OCI-LY1 (cell line): ENCODE results near the gene HMGN4.
A peak's percentile ranks its signal among the peaks of the same experiment; 100 is the strongest.
"Not testable (repeated sequence)": the region's sequence is repeated elsewhere in the genome, so short reads cannot be mapped to it uniquely, and the experiment has no call there.

ENCODE experiments used
- H2AFZ ChIP-seq: fragments of 200-600 bp; sonication (generic), shearing (Covaris generic); 2 replicates; pipeline ENCODE4 v1.6.0; 2014; ENCODE audit warnings: antibody characterized with exemption, mild to moderate bottlenecking, low read length
- H3F3A ChIP-seq: fragments of 200-600 bp; sonication (generic), shearing (Covaris generic); 2 replicates; pipeline ENCODE4 v1.6.0; 2014; ENCODE audit warnings: mild to moderate bottlenecking, antibody characterized with exemption, low read length, moderate library complexity; ENCODE audit not compliant: insufficient read depth
- H3K27ac ChIP-seq: fragments of 200-600 bp; sonication (generic); 2 replicates; pipeline ENCODE4 v1.5.1; 2014; ENCODE audit warnings: low read length, mixed run types, mild to moderate bottlenecking, low read depth; ENCODE audit not compliant: poor library complexity, severe bottlenecking
- H3K27me3 ChIP-seq: fragments of 200-600 bp; sonication (generic); 2 replicates; pipeline ENCODE4 v1.6.0; 2014; ENCODE audit warnings: antibody characterized with exemption, mild to moderate bottlenecking, low read length, moderate library complexity; ENCODE audit not compliant: insufficient read depth
- H3K36me3 ChIP-seq: fragments of 200-600 bp; sonication (generic); 2 replicates; pipeline ENCODE4 v1.6.1; 2014; ENCODE audit warnings: mild to moderate bottlenecking, antibody characterized with exemption, low read length, moderate library complexity, mixed read lengths; ENCODE audit not compliant: insufficient read depth
- H3K4me1 ChIP-seq: fragments of 200-600 bp; sonication (generic); 2 replicates; pipeline ENCODE4 v1.5.1; 2014; ENCODE audit warnings: mild to moderate bottlenecking, low read length, moderate library complexity; ENCODE audit not compliant: insufficient read depth, severe bottlenecking
- H3K4me2 ChIP-seq: fragments of 200-600 bp; sonication (generic), shearing (Covaris generic); 2 replicates; pipeline ENCODE4 v1.6.1; 2014; ENCODE audit warnings: low read length
- H3K4me3 ChIP-seq: fragments of 200-600 bp; sonication (generic); 2 replicates; pipeline ENCODE4 v1.5.1; 2014; ENCODE audit warnings: low read length, low read depth, mild to moderate bottlenecking, mixed read lengths; ENCODE audit not compliant: poor library complexity, severe bottlenecking
- H3K79me2 ChIP-seq: fragments of 200-600 bp; shearing (Covaris generic); 2 replicates; pipeline ENCODE4 v1.6.1; 2016; ENCODE audit warnings: mixed run types, low read length, mixed read lengths; ENCODE audit not compliant: insufficient read depth
- H3K9ac ChIP-seq: fragments of 200-600 bp; sonication (generic), shearing (Covaris generic); 2 replicates; pipeline ENCODE4 v1.6.1; 2014; ENCODE audit warnings: mild to moderate bottlenecking, low read length, mixed read lengths
- H3K9me2 ChIP-seq: fragments of 200-600 bp; sonication (generic), shearing (Covaris generic); 2 replicates; pipeline ENCODE4 v1.6.1; 2014; ENCODE audit warnings: low read depth, mild to moderate bottlenecking, low read length, mixed read lengths
- H3K9me3 ChIP-seq: fragments of 200-600 bp; shearing (Covaris generic); 2 replicates; pipeline ENCODE4 v1.6.1; 2014; ENCODE audit warnings: low read length, mixed read lengths
- H4K20me1 ChIP-seq: fragments of 200-600 bp; sonication (generic), shearing (Covaris generic); 2 replicates; pipeline ENCODE4 v1.6.0; 2016; ENCODE audit warnings: mild to moderate bottlenecking, low read length; ENCODE audit not compliant: insufficient read depth
- EZH2 ChIP-seq: fragments of 200-600 bp; sonication (generic), shearing (Covaris generic); IDR thresholded peaks from 2 replicates; pipeline ENCODE4 v1.8.0; 2017; ENCODE audit warnings: borderline replicate concordance, mixed run types, mild to moderate bottlenecking, antibody characterized with exemption, low read length, moderate library complexity, mixed read lengths
- TF ChIP-seq, protein P1 (sequence below): fragments of 200-600 bp; sonication (generic), shearing (Covaris generic); IDR thresholded peaks from 2 replicates; pipeline ENCODE4 v1.5.1; 2017; ENCODE audit warnings: mild to moderate bottlenecking, antibody characterized with exemption, low read length, moderate library complexity, mixed read lengths

HMGN4 gene

DNA sequence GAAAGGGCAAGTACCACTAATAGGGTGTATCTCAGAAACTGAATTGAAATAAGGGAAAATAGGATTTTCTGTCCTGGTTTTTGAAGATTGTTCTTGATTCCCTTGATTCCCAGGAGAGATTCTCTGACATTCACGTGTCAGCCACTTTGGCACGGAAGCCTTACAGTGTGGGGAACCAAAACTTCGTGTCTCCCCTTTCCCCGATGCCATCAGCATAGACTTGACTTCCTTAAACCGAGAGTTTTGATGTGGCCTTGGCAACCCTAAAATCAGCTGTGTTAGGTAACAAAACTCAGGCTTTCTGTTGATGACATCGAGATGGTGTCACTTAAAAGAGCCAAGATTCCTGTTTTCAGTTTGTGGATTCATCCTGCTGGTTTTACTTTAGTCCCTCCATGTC lies 7.5 kb downstream of the HMGN4 start:
- no peak overlapping the region for H3K27ac ChIP-seq
- no peaks in the 10 kb centered on the region for H4K20me1 ChIP-seq
- H3F3A ChIP-seq = peaks cover 10% of the 10 kb centered on the region; the same call in 1 of the 2 replicates
- H3K9me2 ChIP-seq = no peaks in the 10 kb centered on the region
- no peak overlapping the region for H3K4me3 ChIP-seq
- no peaks in the 10 kb centered on the region for H3K27me3 ChIP-seq
- H3K9ac ChIP-seq = no peak overlapping the region
- no peak for TF ChIP-seq EZH2
- TF ChIP-seq, protein P1, sequence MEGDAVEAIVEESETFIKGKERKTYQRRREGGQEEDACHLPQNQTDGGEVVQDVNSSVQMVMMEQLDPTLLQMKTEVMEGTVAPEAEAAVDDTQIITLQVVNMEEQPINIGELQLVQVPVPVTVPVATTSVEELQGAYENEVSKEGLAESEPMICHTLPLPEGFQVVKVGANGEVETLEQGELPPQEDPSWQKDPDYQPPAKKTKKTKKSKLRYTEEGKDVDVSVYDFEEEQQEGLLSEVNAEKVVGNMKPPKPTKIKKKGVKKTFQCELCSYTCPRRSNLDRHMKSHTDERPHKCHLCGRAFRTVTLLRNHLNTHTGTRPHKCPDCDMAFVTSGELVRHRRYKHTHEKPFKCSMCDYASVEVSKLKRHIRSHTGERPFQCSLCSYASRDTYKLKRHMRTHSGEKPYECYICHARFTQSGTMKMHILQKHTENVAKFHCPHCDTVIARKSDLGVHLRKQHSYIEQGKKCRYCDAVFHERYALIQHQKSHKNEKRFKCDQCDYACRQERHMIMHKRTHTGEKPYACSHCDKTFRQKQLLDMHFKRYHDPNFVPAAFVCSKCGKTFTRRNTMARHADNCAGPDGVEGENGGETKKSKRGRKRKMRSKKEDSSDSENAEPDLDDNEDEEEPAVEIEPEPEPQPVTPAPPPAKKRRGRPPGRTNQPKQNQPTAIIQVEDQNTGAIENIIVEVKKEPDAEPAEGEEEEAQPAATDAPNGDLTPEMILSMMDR = no peak
- peaks cover 43% of the 10 kb centered on the region for H3K36me3 ChIP-seq
- no peak overlapping the region; the same call in 1 of the 2 replicates for H3K4me2 ChIP-seq
- peaks cover 9% of the 10 kb centered on the region; the same call in 1 of the 2 replicates for H3K79me2 ChIP-seq
- H3K4me1 ChIP-seq = peaks cover 24% of the 10 kb centered on the region
- no peaks in the 10 kb centered on the region for H3K9me3 ChIP-seq
- H2AFZ ChIP-seq = no peak overlapping the region

DNA sequence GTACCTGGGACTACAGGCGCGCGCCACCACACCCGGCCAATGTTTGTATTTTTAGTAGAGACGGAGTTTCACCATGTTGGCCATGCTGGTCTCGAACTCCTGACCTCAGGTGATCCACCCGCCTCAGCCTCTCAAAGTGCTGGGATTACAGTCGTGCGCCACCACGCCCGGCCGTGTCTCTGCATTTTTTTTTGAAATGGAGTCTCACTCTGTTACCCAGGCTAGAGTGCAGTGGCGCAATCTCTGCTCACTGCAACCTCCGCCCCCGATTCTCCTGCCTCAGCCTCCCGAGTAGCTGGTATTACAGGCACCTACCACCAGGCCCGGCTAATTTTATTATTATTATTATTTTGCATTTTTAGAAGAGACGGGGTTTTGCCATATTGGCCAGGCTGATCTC lies 9.2 kb downstream of the HMGN4 start:
- not testable (repeated sequence) for H4K20me1 ChIP-seq, H3K9me2 ChIP-seq, H3K9me3 ChIP-seq, H3K9ac ChIP-seq, H2AFZ ChIP-seq, H3K4me2 ChIP-seq, H3K79me2 ChIP-seq, H3K27me3 ChIP-seq, H3K4me3 ChIP-seq, H3K27ac ChIP-seq, H3F3A ChIP-seq
- peaks cover 32% of the 10 kb centered on the region for H3K4me1 ChIP-seq
- peaks cover 38% of the 10 kb centered on the region for H3K36me3 ChIP-seq

DNA sequence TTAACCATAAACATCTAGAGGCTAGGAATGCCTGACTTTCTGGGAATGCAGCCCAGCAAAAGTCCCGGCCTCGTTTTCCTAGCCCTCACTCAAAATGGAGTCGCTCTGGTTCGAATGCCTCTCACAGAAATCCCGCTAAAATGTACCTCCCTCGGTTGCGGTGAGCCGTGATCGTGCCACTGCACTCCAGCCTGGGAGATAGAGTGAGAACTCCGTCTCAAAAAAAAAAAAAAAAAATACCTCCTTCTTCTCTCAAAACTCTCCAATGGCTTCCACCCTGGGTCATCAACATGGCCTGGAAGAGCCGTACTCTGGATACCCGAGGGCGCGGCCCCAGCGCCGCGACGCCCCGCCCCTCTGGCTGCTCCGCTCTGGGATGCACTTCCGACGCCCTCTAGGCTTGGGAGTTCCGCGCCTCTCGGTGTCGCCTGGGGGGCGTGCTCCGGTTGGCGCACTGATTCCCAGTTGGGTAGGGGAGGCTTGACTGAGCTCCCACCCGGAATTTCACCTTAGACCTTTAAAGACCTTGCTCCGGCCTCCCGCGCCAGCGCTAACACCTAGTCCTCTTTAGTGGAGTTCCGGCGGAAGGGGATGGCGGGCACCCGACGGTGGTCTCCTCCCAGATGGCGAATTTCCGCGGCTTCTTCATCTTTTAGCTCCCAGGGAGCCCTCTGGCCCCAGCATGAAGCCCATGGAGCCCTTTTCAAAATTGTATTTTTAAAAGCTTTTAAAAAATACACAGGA lies 12.3 kb downstream of the HMGN4 start:
- H3K4me2 ChIP-seq = peak overlapping the region; percentile 95
- no peaks in the 10 kb centered on the region for H3K9me2 ChIP-seq
- H3F3A ChIP-seq = peaks cover 10% of the 10 kb centered on the region; the same call in 1 of the 2 replicates
- H3K27ac ChIP-seq = peak overlapping the region; percentile 63
- no peaks in the 10 kb centered on the region for H3K79me2 ChIP-seq
- H3K36me3 ChIP-seq = peaks cover 15% of the 10 kb centered on the region; the same call in 1 of the 2 replicates
- H3K27me3 ChIP-seq = no peaks in the 10 kb centered on the region
- H3K4me1 ChIP-seq = peaks cover 54% of the 10 kb centered on the region
- H2AFZ ChIP-seq = peak overlapping the region; percentile 66
- peak overlapping the region; percentile 89 for H3K9ac ChIP-seq
- peak overlapping the region; percentile 95 for H3K4me3 ChIP-seq
- H4K20me1 ChIP-seq = no peaks in the 10 kb centered on the region
- TF ChIP-seq, protein P1 = no peak
- H3K9me3 ChIP-seq = no peaks in the 10 kb centered on the region

DNA sequence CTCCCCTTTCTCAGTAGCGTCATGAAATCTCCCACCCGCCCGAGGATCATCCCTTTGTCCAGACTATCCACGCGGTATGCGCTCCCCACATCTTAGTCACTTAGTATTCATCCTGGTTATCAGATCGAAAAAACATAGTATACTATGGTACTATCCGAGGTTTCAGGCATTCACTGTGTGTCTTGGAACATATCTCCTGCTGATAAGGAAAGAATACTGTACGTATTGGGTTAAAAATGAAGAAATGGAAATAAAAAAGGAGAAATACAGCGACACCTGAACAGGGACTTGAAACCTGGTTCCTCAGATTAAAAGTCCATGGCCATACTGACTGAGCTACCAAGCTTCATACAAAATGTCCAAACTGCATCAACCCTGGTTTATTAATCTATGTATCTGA lies 14.0 kb downstream of the HMGN4 start:
- Histone ChIP-seq H3K79me2 (no peaks in the 10 kb centered on the region), H3K27me3 (no peaks in the 10 kb centered on the region), H3K9me2 (no peaks in the 10 kb centered on the region), H3K36me3 (no peaks in the 10 kb centered on the region), H3K4me3 (peak overlapping the region; percentile 72), H4K20me1 (no peaks in the 10 kb centered on the region), H3K27ac (peak overlapping the region; percentile 6), H3K4me1 (peaks cover 57% of the 10 kb centered on the region), H3K9me3 (no peaks in the 10 kb centered on the region), H3K4me2 (peak overlapping the region; percentile 92), H2AFZ (peak overlapping the region; percentile 97; the same call in 1 of the 2 replicates), H3K9ac (no peak overlapping the region), H3F3A (0 out of 2 replicates have a peak, but pooled peaks cover 6% of the 10 kb centered on the region)
- TF ChIP-seq, protein P1 = no peak
- TF ChIP-seq EZH2 = no peak
